Activated B cell treated with CpG ODN at 0.5 μM for 24 hours (primary cell): ENCODE results near the gene EVX2. TPM values are rescaled to one million over a fixed set of nuclear protein-coding genes. Genes with fewer than 3 reads are reported as not detected.

Experiments used
- ATAC-seq: fragments of 200-7000 bp; cut with Tn5 transposase; one replicate; pipeline ENCODE4 v1.10.0; 2021; ENCODE audit warnings: low read depth, mild to moderate bottlenecking, moderate library complexity
- CTCF ChIA-PET: fragments of 350-600 bp; sonication (Branson Sonifier 250); formaldehyde crosslinking; loops from one replicate; lab custom pipeline; 2021; ENCODE audit warnings: antibody characterized with exemption; lab: Charles Lee
- POLR2A ChIA-PET: fragments of 350-600 bp; sonication (Branson Sonifier 250); formaldehyde crosslinking; loops from one replicate; lab custom pipeline; 2021; ENCODE audit warnings: antibody characterized with exemption; lab: Charles Lee
- DNase-seq: peaks from one replicate; pipeline ENCODE4 v3.0.0; 2022
- H3K27ac Mint-ChIP-seq: one replicate; pipeline ENCODE4 v1.8.0; 2020; ENCODE audit warnings: mixed read lengths
- H3K27me3 Mint-ChIP-seq: one replicate; pipeline ENCODE4 v1.8.0; 2021; ENCODE audit warnings: mixed read lengths
- H3K36me3 Mint-ChIP-seq: one replicate; pipeline ENCODE4 v1.8.0; 2021; ENCODE audit warnings: low read depth, mixed read lengths
- H3K4me1 Mint-ChIP-seq: one replicate; pipeline ENCODE4 v1.8.0; 2021; ENCODE audit warnings: mixed read lengths
- H3K4me3 Mint-ChIP-seq: one replicate; pipeline ENCODE4 v1.8.0; 2020; ENCODE audit warnings: mild to moderate bottlenecking, mixed read lengths
- H3K9me3 Mint-ChIP-seq: one replicate; pipeline ENCODE4 v1.8.0; 2020; ENCODE audit warnings: mixed read lengths
- CTCF ChIP-seq: fragments of 200-600 bp; IDR thresholded peaks from one replicate; pipeline ENCODE4 v1.8.0; 2022; ENCODE audit warnings: antibody characterized with exemption, mild to moderate bottlenecking
- intact Hi-C: fragments of 100-400 bp; cut with micrococcal nuclease; formaldehyde crosslinking; loops from one replicate; pipeline ENCODE4 v1.15.1; 2024
- total RNA-seq: library from RNA; stranded (reverse); gene quantifications from 2 replicates; pipeline ENCODE4 v1.2.3, GENCODE V29; 2022

Gene EVX2
- total RNA-seq, 1 donor from 2014 or later = not detected

DNA sequence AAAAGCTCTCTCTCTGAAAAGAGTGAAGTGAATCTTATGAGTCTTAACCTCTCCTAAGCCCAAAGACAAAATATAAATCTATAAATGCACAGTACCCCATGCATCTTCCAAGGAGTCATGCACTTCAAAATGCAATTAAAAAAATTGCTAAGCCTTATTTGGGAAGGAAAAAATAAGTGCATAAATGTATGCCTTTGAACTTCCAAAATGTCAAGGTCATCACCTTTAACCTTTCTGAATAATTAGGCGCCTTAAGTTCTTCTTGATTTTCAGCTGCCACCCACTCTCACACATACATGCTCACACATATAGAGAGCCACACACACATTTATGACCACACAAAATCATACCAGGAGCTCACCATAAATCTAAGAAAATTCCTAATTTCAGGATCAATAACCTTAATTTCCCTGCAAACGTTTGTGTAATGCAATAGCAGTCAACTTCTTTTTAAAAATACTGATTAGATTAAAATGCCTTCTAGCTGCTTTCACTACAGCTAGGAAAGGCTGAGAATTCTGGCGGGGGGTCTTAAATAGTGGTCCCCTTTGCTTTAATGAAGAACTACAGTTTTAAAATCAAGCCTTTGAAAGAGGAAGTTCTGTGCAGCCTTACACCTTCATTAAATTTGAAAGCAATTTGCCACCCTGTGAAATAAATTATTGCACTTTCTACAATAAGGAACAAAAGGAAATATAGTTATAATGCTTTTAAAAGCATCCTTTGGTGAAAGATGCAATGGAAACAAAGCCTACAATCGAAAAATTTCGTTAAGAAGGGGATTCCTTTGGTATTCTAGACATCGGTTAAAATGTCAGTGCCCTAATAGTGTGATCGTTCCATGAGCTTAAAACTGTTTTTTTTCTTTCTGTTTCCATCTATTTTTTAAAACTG, 26.9 kb upstream of the EVX2 start:
- ChIA-PET POLR2A (no interaction called here), CTCF (interaction anchor here (0.8 to 1.2 kb wide), 2 partner anchors 16 to 541 kb away, joined by 3 to 7 read pairs; no protein-coding TSS in a partner anchor)
- Mint-ChIP-seq H3K27ac (no peak overlapping the region), H3K27me3 (peaks cover 63% of the 10 kb centered on the region), H3K4me3 (no peak overlapping the region), H3K4me1 (peaks cover 15% of the 10 kb centered on the region), H3K36me3 (no peaks in the 10 kb centered on the region), H3K9me3 (peaks cover 3% of the 10 kb centered on the region)
- intact Hi-C loops = loop anchor here (2.0 kb wide), 1 partner anchor 26 kb away; no protein-coding TSS in a partner anchor
- DNase-seq (no peak), ATAC-seq (no peak)
- no peak for TF ChIP-seq CTCF

GRCh38 chr2:176109946-176110345, 26.2 kb upstream of the EVX2 start:
- Mint-ChIP-seq H3K9me3 (peaks cover 3% of the 10 kb centered on the region), H3K4me3 (no peak overlapping the region), H3K27me3 (peaks cover 68% of the 10 kb centered on the region), H3K36me3 (no peaks in the 10 kb centered on the region), H3K27ac (no peak overlapping the region), H3K4me1 (peaks cover 16% of the 10 kb centered on the region)
- CTCF ChIA-PET = interaction anchor here (1.2 kb wide), 1 partner anchor 17 kb away, joined by 7 read pairs; no protein-coding TSS in a partner anchor
- POLR2A ChIA-PET = no interaction called here
- intact Hi-C loops = loop anchor here (2.0 kb wide), 1 partner anchor 25 kb away; no protein-coding TSS in a partner anchor
- TF ChIP-seq CTCF = no peak
- DNase-seq = no peak
- no peak for ATAC-seq

DNA sequence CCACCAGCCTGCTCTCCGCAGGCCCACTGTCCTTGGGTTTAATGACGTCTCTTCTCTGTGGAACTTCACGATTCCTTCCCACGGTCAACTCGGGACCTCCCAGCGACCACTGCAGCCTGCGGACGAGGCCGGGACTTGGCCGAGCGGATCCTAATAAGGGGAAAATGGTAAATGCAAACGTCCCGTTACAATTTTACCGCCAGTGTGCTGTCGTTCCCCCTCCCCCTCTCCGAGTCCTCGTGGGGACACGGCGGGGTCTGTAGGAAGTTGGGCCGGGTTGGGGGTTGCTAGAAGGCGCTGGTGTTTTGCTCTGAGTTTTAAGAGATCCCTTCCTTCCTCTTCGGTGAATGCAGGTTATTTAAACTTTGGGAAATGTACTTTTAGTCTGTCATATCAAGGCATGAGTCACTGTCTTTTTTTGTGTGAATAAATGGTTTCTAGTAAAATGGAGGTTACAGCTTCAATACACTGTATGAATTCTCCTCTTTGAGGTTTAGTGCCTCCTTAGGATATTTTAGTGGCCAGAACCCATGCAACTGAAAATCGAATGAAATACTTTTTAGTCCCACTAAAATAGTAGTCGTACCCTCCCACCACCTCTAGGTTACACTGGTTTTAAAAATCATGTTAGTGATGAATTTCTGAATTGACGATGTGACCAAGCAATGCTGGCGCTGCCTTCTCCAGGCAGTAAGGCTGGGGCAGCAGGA, 25.6 kb upstream of the EVX2 start:
- Mint-ChIP-seq H3K4me3 (no peak overlapping the region), H3K27ac (no peak overlapping the region), H3K9me3 (peaks cover 3% of the 10 kb centered on the region), H3K4me1 (peaks cover 17% of the 10 kb centered on the region), H3K27me3 (peaks cover 72% of the 10 kb centered on the region), H3K36me3 (no peaks in the 10 kb centered on the region)
- CTCF ChIA-PET = no interaction called here
- intact Hi-C loops = no loop called here
- ATAC-seq = no peak
- no peak for DNase-seq
- no peak for TF ChIP-seq CTCF
- POLR2A ChIA-PET = no interaction called here

GRCh38 chr2:176107731-176108181, 24.0 kb upstream of the EVX2 start:
- peaks cover 17% of the 10 kb centered on the region for H3K4me1 Mint-ChIP-seq
- peaks cover 71% of the 10 kb centered on the region for H3K27me3 Mint-ChIP-seq
- H3K36me3 Mint-ChIP-seq = no peaks in the 10 kb centered on the region
- no peak for DNase-seq
- no peak overlapping the region for H3K27ac Mint-ChIP-seq
- no peak for TF ChIP-seq CTCF
- intact Hi-C loops = no loop called here
- POLR2A ChIA-PET = no interaction called here
- CTCF ChIA-PET = no interaction called here
- H3K9me3 Mint-ChIP-seq = peaks cover 3% of the 10 kb centered on the region
- ATAC-seq = no peak
- H3K4me3 Mint-ChIP-seq = no peak overlapping the region
